SK-N-MC (cell line): ENCODE results near the gene PRR19.

Experiments
- EZH2 ChIP-seq: fragments of 200-600 bp; sonication (generic); IDR thresholded peaks from one replicate; pipeline ENCODE4 v1.6.1; 2017; ENCODE audit warnings: antibody characterized with exemption
- FOXP2 ChIP-seq: optimal IDR thresholded peaks from 2 replicates; pipeline ENCODE3; 2011; ENCODE audit warnings: mild to moderate bottlenecking, moderate library complexity; ENCODE audit not compliant: insufficient read depth; ENCODE audit errors: extremely low read length, control extremely low read depth
- POLR2AphosphoS5 ChIP-seq: IDR thresholded peaks from 2 replicates; pipeline ENCODE4 v1.6.1; 2012; ENCODE audit warnings: mild to moderate bottlenecking, low read depth, low read length, borderline replicate concordance

DNA sequence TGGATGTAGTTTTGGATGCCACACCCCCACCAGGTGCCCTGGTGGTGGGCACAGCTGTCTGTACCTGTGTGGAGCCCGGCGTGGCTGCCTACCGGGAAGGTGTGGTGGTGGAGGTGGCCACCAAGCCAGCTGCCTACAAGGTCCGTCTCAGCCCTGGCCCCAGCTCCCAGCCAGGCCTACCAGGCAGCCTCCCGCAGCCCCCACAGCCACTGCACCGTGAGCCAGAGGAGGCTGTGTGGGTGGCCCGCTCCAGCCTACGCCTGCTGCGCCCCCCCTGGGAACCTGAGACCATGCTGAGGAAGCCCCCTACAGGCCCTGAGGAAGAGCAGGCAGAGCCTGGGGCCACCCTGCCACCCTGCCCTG is 29.4 kb upstream of the PRR19 start:
- no peak for TF ChIP-seq POLR2AphosphoS5
- TF ChIP-seq EZH2, result no peak
- no peak for TF ChIP-seq FOXP2
